HepG2 (cell line): Measurements from ENCODE around the gene RPL34. TPM values are rescaled to one million over a fixed set of nuclear protein-coding genes. Genes with fewer than 3 reads are reported as not detected.

Source experiments
- CBX5 ChIP-seq: sonication (generic); formaldehyde crosslinking; IDR thresholded peaks from 2 replicates; pipeline ENCODE4 v1.4.0; 2020; ENCODE audit warnings: missing genetic modification reagents, borderline replicate concordance
- CHD4 ChIP-seq: fragments of 200-600 bp; sonication (generic); IDR thresholded peaks from 2 replicates; pipeline ENCODE4 v1.7.0; 2017; ENCODE audit warnings: mild to moderate bottlenecking, low read length, borderline replicate concordance
- DBP ChIP-seq: sonication (generic); formaldehyde crosslinking; IDR thresholded peaks from 2 replicates; pipeline ENCODE4 v1.4.0; 2020; ENCODE audit warnings: missing genetic modification reagents; ENCODE audit errors: not compliant biosample characterization
- E2F1 ChIP-seq: sonication (generic); formaldehyde crosslinking; IDR thresholded peaks from 2 replicates; pipeline ENCODE4 v1.5.0; 2020; ENCODE audit warnings: missing genetic modification reagents
- FOXK2 ChIP-seq: fragments of 450-650 bp; IDR thresholded peaks from 2 replicates; pipeline ENCODE4 v1.6.1; 2016
- HMGXB4 ChIP-seq, 2 experiments: sonication (generic) in 1 of 2; formaldehyde crosslinking in 1 of 2; IDR thresholded peaks; 2 replicates each; pipeline versions ENCODE4 v1.4.0 to v1.6.1; 2018 to 2020; ENCODE audit warnings: missing genetic modification reagents in 2 of 2, borderline replicate concordance in 1 of 2, low read depth in 1 of 2, mild to moderate bottlenecking in 1 of 2, missing biosample characterization in 1 of 2
- JUNB ChIP-seq: sonication (generic); formaldehyde crosslinking; IDR thresholded peaks from 2 replicates; pipeline ENCODE4 v1.8.0; 2022; ENCODE audit warnings: missing genetic modification reagents, mild to moderate bottlenecking, borderline replicate concordance
- LBX2 ChIP-seq: sonication (generic); formaldehyde crosslinking; IDR thresholded peaks from 2 replicates; pipeline ENCODE4 v1.5.0; 2020; ENCODE audit warnings: missing genetic modification reagents, mild to moderate bottlenecking, borderline replicate concordance
- MAF1 ChIP-seq: sonication (generic); formaldehyde crosslinking; IDR thresholded peaks from 2 replicates; pipeline ENCODE4 v1.5.0; 2020; ENCODE audit warnings: missing genetic modification reagents, borderline replicate concordance
- PREB ChIP-seq: sonication (generic); formaldehyde crosslinking; IDR thresholded peaks from 2 replicates; pipeline ENCODE4 v1.4.0; 2020; ENCODE audit warnings: missing genetic modification reagents
- SAFB2 ChIP-seq: sonication (generic); formaldehyde crosslinking; IDR thresholded peaks from 2 replicates; pipeline ENCODE4 v1.5.1; 2020; ENCODE audit warnings: missing genetic modification reagents, low read depth, mild to moderate bottlenecking, borderline replicate concordance
- SATB2 ChIP-seq: sonication (generic); formaldehyde crosslinking; IDR thresholded peaks from 2 replicates; pipeline ENCODE4 v1.5.0; 2020; ENCODE audit warnings: missing genetic modification reagents
- SP4 ChIP-seq: sonication (generic); formaldehyde crosslinking; IDR thresholded peaks from 2 replicates; pipeline ENCODE4 v1.8.1; 2023; ENCODE audit warnings: mild to moderate bottlenecking, missing genetic modification reagents
- ZNF225 ChIP-seq: sonication (generic); formaldehyde crosslinking; IDR thresholded peaks from 2 replicates; pipeline ENCODE4 v1.4.0; 2020; ENCODE audit warnings: mild to moderate bottlenecking, missing genetic modification reagents
- ZNF256 ChIP-seq: sonication (generic); formaldehyde crosslinking; conservative IDR thresholded peaks from 2 replicates; pipeline ENCODE4 v1.4.0; 2020; ENCODE audit warnings: missing genetic modification reagents
- ZNF30 ChIP-seq: sonication (generic); formaldehyde crosslinking; IDR thresholded peaks from 2 replicates; pipeline ENCODE4 v1.5.0; 2020; ENCODE audit warnings: mild to moderate bottlenecking, missing genetic modification reagents
- ZNF430 ChIP-seq: sonication (generic); formaldehyde crosslinking; IDR thresholded peaks from 2 replicates; pipeline ENCODE4 v1.9.0; 2021; ENCODE audit warnings: mild to moderate bottlenecking, missing genetic modification reagents
- ZNF674 ChIP-seq: sonication (generic); formaldehyde crosslinking; IDR thresholded peaks from 2 replicates; pipeline ENCODE4 v1.5.0; 2020; ENCODE audit warnings: low read depth, mild to moderate bottlenecking, missing genetic modification reagents
- ZNF7 ChIP-seq: IDR thresholded peaks from 2 replicates; pipeline ENCODE4 v1.6.1; 2016; ENCODE audit warnings: missing biosample characterization, missing genetic modification reagents
- ZNF747 ChIP-seq: sonication (generic); formaldehyde crosslinking; IDR thresholded peaks from 2 replicates; pipeline ENCODE4 v1.8.1; 2023; ENCODE audit warnings: missing genetic modification reagents, mild to moderate bottlenecking, borderline replicate concordance
- ZNF749 ChIP-seq: sonication (generic); formaldehyde crosslinking; IDR thresholded peaks from 2 replicates; pipeline ENCODE4 v1.8.0; 2022; ENCODE audit warnings: mild to moderate bottlenecking, missing genetic modification reagents, moderate library complexity, borderline replicate concordance
- polyA plus RNA-seq, 8 experiments: library from polyadenylated mRNA; depleted of rRNA in 3 of 8; stranded (reverse) in 7 of 8; unstranded in 1 of 8; fragments of >200 nt; fragmentation: Illumina TruSeq in 4 of 8; extraction: Trizol in 4 of 8; gene quantifications; 2 replicates each; pipeline versions ENCODE4 v1.2.1 to v1.2.3, GENCODE V29; 2011 to 2016; ENCODE audit warnings: low read depth in 4 of 8, missing spikeins in 1 of 8, mixed read lengths in 1 of 8; ENCODE audit not compliant: insufficient read depth in 1 of 8
- total RNA-seq, 5 experiments: library from RNA; depleted of rRNA; stranded (reverse); fragments of >200 nt; fragmentation: Illumina TruSeq; extraction: Trizol; gene quantifications; 2 replicates each; pipeline ENCODE4 v1.2.3, GENCODE V29; 2016; ENCODE audit warnings: low read depth in 1 of 5

RPL34 gene
- total and polyA plus RNA-seq, 2 of the 13 experiments (the other 11 are each of a cell fraction or from before 2014, with no cell fraction given): 2,235 to 3,985 TPM

GRCh38 chr4:108620101-108620932 is at the start of gene RPL34 (continued):
- TF ChIP-seq SAFB2 (CRISPR knock-in tag) (no peak), ZNF674 (CRISPR knock-in tag) (no peak), PREB (0 out of 2 replicates have a peak, but pooled peaks have one; percentile 19), ZNF7 (CRISPR knock-in tag) (no peak), ZNF30 (CRISPR knock-in tag) (no peak), SATB2 (CRISPR knock-in tag) (no peak), CHD4 (peak; percentile 11; the same call in 1 of the 2 replicates), HMGXB4 (CRISPR knock-in tag; IDR thresholded peaks at IDR 0.05; ENCODE audit: borderline replicate concordance in 1 of 2, low read depth in 1 of 2) (peak; percentile 50 to 65; a peak in 1 of 4 replicates), ZNF749 (CRISPR knock-in tag) (no peak), SP4 (peak; percentile 71), DBP (CRISPR knock-in tag) (no peak), CBX5 (CRISPR knock-in tag) (peak; percentile 72; the same call in 1 of the 2 replicates), ZNF747 (CRISPR knock-in tag) (peak; percentile 94; the same call in 1 of the 2 replicates), FOXK2 (peak; percentile 68; the same call in 1 of the 2 replicates), E2F1 (CRISPR knock-in tag) (no peak), LBX2 (CRISPR knock-in tag) (no peak), ZNF430 (CRISPR knock-in tag) (0 out of 2 replicates have a peak, but pooled peaks have one; percentile 3), MAF1 (no peak), ZNF256 (CRISPR knock-in tag) (0 out of 2 replicates have a peak, but pooled peaks have one; percentile 27), ZNF225 (peak; percentile 49; the same call in 1 of the 2 replicates), JUNB (CRISPR knock-in tag) (no peak)
